Natural killer cell (primary cell): ENCODE results near the gene DRC3. TPM values are rescaled to one million over a fixed set of nuclear protein-coding genes. Genes with fewer than 3 reads are reported as not detected.

Source experiments
- ATAC-seq, 3 donors: fragments of 150-1000 bp in 2 of 3; fragments of 200-7000 bp in 1 of 3; cut with Tn5 transposase; 1 replicate in 1 of 3; 2 replicates in 2 of 3; pipeline ENCODE4 v1.10.0; 2021; ENCODE audit warnings: mild to moderate bottlenecking in 2 of 3, moderate library complexity in 2 of 3
- DNase-seq, 2 donors: peaks; one replicate each; pipeline versions ENCODE4 v3.0.0 to v3.0.0-alpha.2; 2013 to 2021; ENCODE audit warnings: mixed read lengths in 1 of 2
- H3K27ac ChIP-seq: one replicate; pipeline ENCODE4 v1.5.1; 2013; ENCODE audit warnings: mild to moderate bottlenecking, low read length
- H3K27me3 ChIP-seq: one replicate; pipeline ENCODE4 v1.6.1; 2013; ENCODE audit warnings: low read length; ENCODE audit not compliant: control insufficient read depth, insufficient read depth
- H3K36me3 ChIP-seq: one replicate; pipeline ENCODE4 v1.6.1; 2013; ENCODE audit warnings: low read length; ENCODE audit not compliant: control insufficient read depth, insufficient read depth
- H3K4me1 ChIP-seq: one replicate; pipeline ENCODE4 v1.6.1; 2013; ENCODE audit warnings: low read length; ENCODE audit not compliant: control insufficient read depth, insufficient read depth
- H3K4me3 ChIP-seq: one replicate; pipeline ENCODE4 v1.5.1; 2013; ENCODE audit warnings: low read length
- H3K9me3 ChIP-seq: one replicate; pipeline ENCODE4 v1.6.1; 2013; ENCODE audit warnings: low read length; ENCODE audit not compliant: control insufficient read depth, insufficient read depth
- H3K27ac Mint-ChIP-seq, 2 donors: one replicate each; pipeline ENCODE4 v1.8.0; 2022; ENCODE audit warnings: mild to moderate bottlenecking in 2 of 2, mixed read lengths in 2 of 2, moderate library complexity in 1 of 2
- H3K27me3 Mint-ChIP-seq, 2 donors: one replicate each; pipeline ENCODE4 v1.8.0; 2022; ENCODE audit warnings: low read depth in 2 of 2, mixed read lengths in 2 of 2
- H3K36me3 Mint-ChIP-seq: one replicate; pipeline ENCODE4 v1.8.0; 2022; ENCODE audit warnings: mixed read lengths
- H3K4me1 Mint-ChIP-seq, 2 donors: one replicate each; pipeline ENCODE4 v1.8.0; 2022; ENCODE audit warnings: mixed read lengths in 2 of 2
- H3K4me3 Mint-ChIP-seq: one replicate; pipeline ENCODE4 v1.8.0; 2022; ENCODE audit warnings: mild to moderate bottlenecking, moderate library complexity, mixed read lengths
- H3K9me3 Mint-ChIP-seq, 2 donors: one replicate each; pipeline ENCODE4 v1.8.0; 2022; ENCODE audit warnings: mixed read lengths in 2 of 2
- CTCF ChIP-seq: fragments of 200-600 bp; IDR thresholded peaks from one replicate; pipeline ENCODE4 v1.8.0; 2022; ENCODE audit warnings: antibody characterized with exemption
- WGBS: methylation state at CpG from one replicate; pipeline ENCODE4 v1.1.7; 2013; ENCODE audit warnings: missing lambda C conversion rate; ENCODE audit not compliant: insufficient coverage; 5-methylcytosine and 5-hydroxymethylcytosine counted together
- intact Hi-C: fragments of 100-400 bp; cut with micrococcal nuclease; formaldehyde crosslinking; loops from one replicate; pipeline ENCODE4 v1.14.2; 2022
- total RNA-seq, 4 donors: library from RNA; stranded (reverse); fragments of 120-200 nt in 1 of 4; gene quantifications; one replicate each; pipeline versions ENCODE4 v1.2.3 to v1.2.4, GENCODE V29; 2013 to 2022

DRC3 gene
- total RNA-seq, 3 donors from 2014 or later (not counting 1 experiment from before 2014, with no cell fraction given), result 0.26 to 0.78 TPM; not detected in 1

GRCh38 chr17:17947966-17948365, 24.7 kb upstream of the DRC3 start:
- Mint-ChIP-seq H3K4me1 (peaks cover 16 to 22% of the 10 kb centered on the region in 2 donors), H3K9me3 (no peaks in the 10 kb centered on the region), H3K27me3 (no peaks in the 10 kb centered on the region), H3K36me3 (no peaks in the 10 kb centered on the region), H3K27ac (no peak overlapping the region), H3K4me3 (no peak overlapping the region)
- no peak for DNase-seq
- Histone ChIP-seq H3K4me3 (no peak overlapping the region), H3K4me1 (no peaks in the 10 kb centered on the region), H3K27me3 (no peaks in the 10 kb centered on the region), H3K9me3 (no peaks in the 10 kb centered on the region), H3K27ac (no peak overlapping the region), H3K36me3 (no peaks in the 10 kb centered on the region)
- no peak for TF ChIP-seq CTCF
- WGBS, result 100% methylated on average over 1 of the region's 1 CpG
- no peak for ATAC-seq
- intact Hi-C loops, result no loop called here

- no peaks in the 10 kb centered on the region for H3K9me3 Mint-ChIP-seq
- no peak overlapping the region for H3K4me3 Mint-ChIP-seq
- H3K4me1 Mint-ChIP-seq, result peaks cover 7 to 16% of the 10 kb centered on the region in 2 donors
- Histone ChIP-seq H3K4me1 (no peaks in the 10 kb centered on the region), H3K27me3 (no peaks in the 10 kb centered on the region), H3K36me3 (no peaks in the 10 kb centered on the region), H3K27ac (no peak overlapping the region), H3K4me3 (no peak overlapping the region), H3K9me3 (no peaks in the 10 kb centered on the region)
- ATAC-seq (no peak), DNase-seq (no peak)
- no peaks in the 10 kb centered on the region for H3K36me3 Mint-ChIP-seq
- TF ChIP-seq CTCF, result no peak
- intact Hi-C loops, result no loop called here
- no peak overlapping the region for H3K27ac Mint-ChIP-seq
- H3K27me3 Mint-ChIP-seq, result no peaks in the 10 kb centered on the region
- WGBS, result 97% methylated on average over 7 of the region's 7 CpGs
These were observed 22.3 kb upstream of the DRC3 start for GRCh38 chr17:17950347-17950746.

GRCh38 chr17:17950806-17951205, 21.9 kb upstream of the DRC3 start:
- no peak overlapping the region for H3K27ac ChIP-seq
- peaks cover 7 to 16% of the 10 kb centered on the region in 2 donors for H3K4me1 Mint-ChIP-seq
- H3K4me1 ChIP-seq, result no peaks in the 10 kb centered on the region
- no peak for ATAC-seq
- no peaks in the 10 kb centered on the region for H3K9me3 ChIP-seq
- DNase-seq, result no peak
- intact Hi-C loops, result no loop called here
- no peak overlapping the region for H3K4me3 Mint-ChIP-seq
- no peaks in the 10 kb centered on the region for H3K36me3 Mint-ChIP-seq
- H3K36me3 ChIP-seq, result no peaks in the 10 kb centered on the region
- 100% methylated on average over 1 of the region's 1 CpG for WGBS
- TF ChIP-seq CTCF, result no peak
- H3K27me3 Mint-ChIP-seq, result no peaks in the 10 kb centered on the region
- H3K9me3 Mint-ChIP-seq, result no peaks in the 10 kb centered on the region
- no peak overlapping the region for H3K4me3 ChIP-seq
- H3K27ac Mint-ChIP-seq, result no peak overlapping the region
- H3K27me3 ChIP-seq, result no peaks in the 10 kb centered on the region

- no peaks in the 10 kb centered on the region for H3K4me1 ChIP-seq
- no peak overlapping the region for H3K4me3 ChIP-seq
- no peaks in the 10 kb centered on the region for H3K27me3 Mint-ChIP-seq
- WGBS, result 85% methylated on average over 5 of the region's 5 CpGs
- no peak overlapping the region for H3K27ac ChIP-seq
- no peaks in the 10 kb centered on the region for H3K27me3 ChIP-seq
- no peak for TF ChIP-seq CTCF
- no peaks in the 10 kb centered on the region for H3K36me3 ChIP-seq
- DNase-seq, result no peak
- H3K27ac Mint-ChIP-seq, result no peak overlapping the region
- ATAC-seq, result no peak
- no peaks in the 10 kb centered on the region for H3K9me3 Mint-ChIP-seq
- no peaks in the 10 kb centered on the region for H3K36me3 Mint-ChIP-seq
- peaks cover 7 to 16% of the 10 kb centered on the region in 2 donors for H3K4me1 Mint-ChIP-seq
- H3K9me3 ChIP-seq, result no peaks in the 10 kb centered on the region
- H3K4me3 Mint-ChIP-seq, result no peak overlapping the region
- intact Hi-C loops, result no loop called here
These were observed 21.1 kb upstream of the DRC3 start for GRCh38 chr17:17951524-17951923.
